Measurements from ENCODE around the gene COL4A4. TPM values are rescaled to one million over a fixed set of nuclear protein-coding genes. Genes with fewer than 3 reads are reported as not detected.

Gene COL4A4
- total and polyA plus RNA-seq, 2 of the 4 experiments (the other 2 are of a cell fraction), result 0.02 TPM; not detected in 1

DNA sequence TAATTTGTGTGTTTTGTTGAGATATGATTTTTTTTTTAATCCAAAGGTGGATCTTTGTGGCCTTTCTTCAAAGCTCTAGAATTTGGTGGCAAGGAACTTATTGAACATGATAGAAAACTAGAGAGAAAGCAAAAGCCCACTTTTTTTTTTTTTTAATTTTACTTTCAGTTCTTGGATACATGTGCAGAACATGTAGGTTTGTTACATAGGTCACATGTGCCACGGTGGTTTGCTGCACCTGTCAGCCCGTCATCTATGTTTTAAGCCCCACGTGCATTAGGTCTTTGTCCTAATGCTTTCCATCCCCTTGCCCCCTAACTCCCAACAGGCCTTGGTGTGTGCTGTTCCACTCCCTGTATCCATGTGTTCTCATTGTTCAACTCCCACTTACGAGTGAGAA is 192.2 kb downstream of the COL4A4 start:
- H3K4ac ChIP-seq (ENCODE audit: low read depth, low read length), result no peak overlapping the region
- H3K36me3 ChIP-seq (ENCODE audit: control insufficient read depth, insufficient read depth, low read length), result peaks cover 2% of the 10 kb centered on the region; the same call in 1 of the 2 replicates
- H4K5ac ChIP-seq (ENCODE audit: low read depth, low read length), result no peak overlapping the region
- no peak overlapping the region for H3K4me2 ChIP-seq (ENCODE audit: low read depth, low read length)
- no peaks in the 10 kb centered on the region for H3K9me3 ChIP-seq (ENCODE audit: control insufficient read depth, insufficient read depth, low read length)
- 100% methylated on average over 3 of the region's 4 CpGs; no CpG with 5 or more reads in 1 of the 2 experiments for WGBS, 2 experiments (ENCODE audit: extremely low coverage in 2 of 2, insufficient read length in 1 of 2)
- H2AK5ac ChIP-seq (ENCODE audit: low read depth, low read length), result no peak overlapping the region
- H2AK9ac ChIP-seq (replicated peaks; ENCODE audit: low read depth, low read length, poor library complexity), result no peak overlapping the region
- in situ Hi-C loops (cut with MboI; ENCODE audit: low sequenced_read_pairs), result no loop called here
- H3K9ac ChIP-seq (ENCODE audit: low read depth, low read length), result no peak overlapping the region
- no peak overlapping the region for H2BK120ac ChIP-seq (ENCODE audit: low read depth, low read length)
- peaks cover 0 to 7% of the 10 kb centered on the region in 2 experiments; a peak in 2 of 4 replicates for H3K79me1 ChIP-seq (ENCODE audit: low read depth in 1 of 2, low read length in 2 of 2)
- H3K56ac ChIP-seq (ENCODE audit: extremely low read depth, insufficient read depth, low read length), result no peak overlapping the region
- no peak for ATAC-seq (ENCODE audit: low read depth)
- no peaks in the 10 kb centered on the region for H3K27me3 ChIP-seq (ENCODE audit: control insufficient read depth, insufficient read depth, low read length)
- no peak overlapping the region for H2BK20ac ChIP-seq (ENCODE audit: low read depth, low read length)
- no TSS peak for BruUV-seq (replicated peaks)
- H3K23ac ChIP-seq (ENCODE audit: low read depth, low read length), result no peak overlapping the region
- H3K18ac ChIP-seq (ENCODE audit: low read depth, low read length), result no peak overlapping the region
- H4K91ac ChIP-seq (ENCODE audit: insufficient read depth, low read depth, low read length), result no peak overlapping the region
- H3K14ac ChIP-seq (replicated peaks; ENCODE audit: low read depth, low read length), result no peak overlapping the region
- H4K8ac ChIP-seq (ENCODE audit: low read depth in 2 of 2, low read length in 2 of 2), result no peak overlapping the region
- CTCF ChIA-PET, result no interaction called here
- intact Hi-C loops (cut with micrococcal nuclease), result no loop called here
- H3K9me1 ChIP-seq (ENCODE audit: insufficient read depth, low read length), result no peaks in the 10 kb centered on the region
- dilution Hi-C loops (cut with HindIII; ENCODE audit: low sequenced_read_pairs, unreplicated experiment), result no loop called here
- no peak overlapping the region for H3K4me3 ChIP-seq (ENCODE audit: insufficient read depth, low read depth, low read length)
- no peak for TF ChIP-seq POLR2A (IDR thresholded peaks at IDR 0.05; ENCODE audit: low read depth, low read length)
- no peak for TF ChIP-seq USF2 (IDR thresholded peaks at IDR 0.05; ENCODE audit: low read depth, low read length)
- TF ChIP-seq MAZ (IDR thresholded peaks at IDR 0.05; ENCODE audit: borderline replicate concordance, low read depth, low read length), result no peak
- TF ChIP-seq RAD21 (IDR thresholded peaks at IDR 0.05; ENCODE audit: low read length), result no peak
- no peak for TF ChIP-seq RCOR1 (IDR thresholded peaks at IDR 0.05; ENCODE audit: insufficient replicate concordance, low read length)
- TF ChIP-seq SMC3 (IDR thresholded peaks at IDR 0.05; ENCODE audit: low read depth, low read length), result no peak
- TF ChIP-seq NFE2L2 (IDR thresholded peaks at IDR 0.05; ENCODE audit: low read depth, low read length), result no peak
- TF ChIP-seq ELK1 (IDR thresholded peaks at IDR 0.05; ENCODE audit: borderline replicate concordance, low read depth, low read length), result no peak
- TF ChIP-seq MXI1 (IDR thresholded peaks at IDR 0.05; ENCODE audit: borderline replicate concordance, low read depth, low read length), result no peak
- TF ChIP-seq FOS (IDR thresholded peaks at IDR 0.05; ENCODE audit: low read depth, low read length), result no peak
- H2BK5ac ChIP-seq (ENCODE audit: low read depth, low read length, poor library complexity, severe bottlenecking), result no peak overlapping the region
- no peak overlapping the region for H2AFZ ChIP-seq (replicated peaks; ENCODE audit: low read length, poor library complexity)
- DNase-seq, result no peak
- peaks cover 4% of the 10 kb centered on the region; the same call in 1 of the 2 replicates for H3K4me1 ChIP-seq (ENCODE audit: control insufficient read depth, insufficient read depth, low read length)
- POLR2A ChIA-PET (ENCODE audit: unreplicated experiment), result no interaction called here
- H2BK15ac ChIP-seq (ENCODE audit: low read depth, low read length), result no peak overlapping the region
- H3K27ac ChIP-seq (ENCODE audit: insufficient read depth, low read length), result no peak overlapping the region
- no peaks in the 10 kb centered on the region for H4K20me1 ChIP-seq (ENCODE audit: insufficient read depth, low read length)
